Endothelial cell of hepatic sinusoid (primary cell): ENCODE data around the gene POLR1F.
"Not testable (repeated sequence)": the region's sequence is repeated elsewhere in the genome, so short reads cannot be mapped to it uniquely, and the experiment has no call there.

Experiments
- in situ Hi-C: cut with HindIII; loops from 2 replicates; pipeline ENCODE4 v1.10.0; 2017; ENCODE audit warnings: low sequenced_read_pairs

POLR1F gene

GRCh38 chr7:19708397-19709248 is at the start of gene POLR1F:
TSS of gene POLR1F (minus strand) at chr7:19709037. CDS start at chr7:19709016, 21 bp downstream.
- in situ Hi-C loops: no loop called here

- in situ Hi-C loops: loop anchor here (25.0 kb wide), 1 partner anchor 833 kb away; no protein-coding TSS in a partner anchor
Observed at GRCh38 chr7:19754521-19755116, 45.8 kb upstream of the POLR1F start.

GRCh38 chr7:19752020-19752419 is 43.2 kb upstream of the POLR1F start:
- in situ Hi-C loops: loop anchor here (25.0 kb wide), 1 partner anchor 835 kb away; no protein-coding TSS in a partner anchor

- in situ Hi-C loops: loop anchor here (25.0 kb wide), 1 partner anchor 838 kb away; no protein-coding TSS in a partner anchor
Observed at GRCh38 chr7:19749658-19750057, 40.8 kb upstream of the POLR1F start.

- in situ Hi-C loops: no loop called here
Observed at GRCh38 chr7:19747740-19748339, 39.0 kb upstream of the POLR1F start.

- in situ Hi-C loops: no loop called here
Observed at GRCh38 chr7:19744075-19744474, 35.2 kb upstream of the POLR1F start.

GRCh38 chr7:19728716-19729115 is 19.9 kb upstream of the POLR1F start:
- in situ Hi-C loops: no loop called here

GRCh38 chr7:19725770-19726169 is 16.9 kb upstream of the POLR1F start:
- in situ Hi-C loops: no loop called here

GRCh38 chr7:19715499-19715898 is 6.7 kb upstream of the POLR1F start:
- in situ Hi-C loops: no loop called here

GRCh38 chr7:19713676-19714075 is 4.8 kb upstream of the POLR1F start:
- in situ Hi-C loops: no loop called here

- in situ Hi-C loops: no loop called here
Observed at GRCh38 chr7:19709249-19709578, 377 bp upstream of the POLR1F start.

GRCh38 chr7:19707240-19707639 is 1.6 kb downstream of the POLR1F start:
- in situ Hi-C loops: no loop called here

GRCh38 chr7:19705663-19706062 is 3.2 kb downstream of the POLR1F start:
- in situ Hi-C loops: no loop called here

- in situ Hi-C loops: no loop called here
Observed at GRCh38 chr7:19701471-19701870, 7.4 kb downstream of the POLR1F start.

GRCh38 chr7:19700936-19701335 is 7.9 kb downstream of the POLR1F start:
- in situ Hi-C loops: no loop called here

GRCh38 chr7:19698331-19698730 is 10.5 kb downstream of the POLR1F start:
- in situ Hi-C loops: no loop called here

- in situ Hi-C loops: no loop called here
Observed at GRCh38 chr7:19696926-19697325, 11.9 kb downstream of the POLR1F start.

GRCh38 chr7:19692111-19692828 is 16.6 kb downstream of the POLR1F start:
- in situ Hi-C loops: no loop called here

- in situ Hi-C loops: no loop called here
Observed at GRCh38 chr7:19690736-19691135, 18.1 kb downstream of the POLR1F start.

- in situ Hi-C loops: not testable (repeated sequence)
Observed at GRCh38 chr7:19689130-19689529, 19.7 kb downstream of the POLR1F start.

- in situ Hi-C loops: no loop called here
Observed at GRCh38 chr7:19681596-19681995, 27.2 kb downstream of the POLR1F start.
